ENCODE measurements around the gene AJM1. TPM values are rescaled to one million over a fixed set of nuclear protein-coding genes. Genes with fewer than 3 reads are reported as not detected.

The AJM1 gene
- total and polyA plus RNA-seq, 2 of the 8 experiments (the other 6 are each of a cell fraction or from before 2014, with no cell fraction given), result 0.12 to 0.97 TPM

- no peak overlapping the region for H3K4me2 ChIP-seq (ENCODE audit: insufficient read depth in 1 of 2, low read depth in 2 of 2, low read length in 2 of 2)
- H4K20me1 ChIP-seq (replicated peaks in 1 of 2; ENCODE audit: control insufficient read depth in 1 of 2, insufficient read depth in 2 of 2, low read length in 2 of 2), result peaks cover 7 to 12% of the 10 kb centered on the region in 2 experiments
- H3K18ac ChIP-seq (ENCODE audit: extremely low read depth, low read length), result no peak overlapping the region
- no peak overlapping the region for H4K5ac ChIP-seq (ENCODE audit: insufficient read length, low read depth, low read length)
- no peak overlapping the region for H2BK5ac ChIP-seq (ENCODE audit: low read depth, low read length)
- no peaks in the 10 kb centered on the region for H3K27me3 ChIP-seq (replicated peaks in 1 of 4; ENCODE audit: control insufficient read depth in 3 of 4, extremely low read depth in 1 of 4, insufficient read depth in 3 of 4, low read length in 3 of 4)
- no peak for TF ChIP-seq JUND (IDR thresholded peaks at IDR 0.05; ENCODE audit: low read length)
- TF ChIP-seq E2F6 (IDR thresholded peaks at IDR 0.05), result no peak
- TF ChIP-seq POLR2AphosphoS5 (IDR thresholded peaks at IDR 0.05; ENCODE audit: low read depth, low read length), result 0 out of 2 replicates have a peak, but pooled peaks have one; percentile 17
- no peak for TF ChIP-seq GTF2F1 (IDR thresholded peaks at IDR 0.05; ENCODE audit: borderline replicate concordance, low read depth, low read length)
- no peak for TF ChIP-seq KDM4A (IDR thresholded peaks at IDR 0.05; ENCODE audit: low read depth, low read length, severe bottlenecking)
- TF ChIP-seq FOSL1 (IDR thresholded peaks at IDR 0.05; ENCODE audit: insufficient read depth, low read depth, low read length), result no peak
- no peak for TF ChIP-seq ZNF274 (IDR thresholded peaks at IDR 0.05; ENCODE audit: borderline replicate concordance, extremely low read depth, low read length)
- TF ChIP-seq BACH1 (IDR thresholded peaks at IDR 0.05; ENCODE audit: low read length), result no peak
- no peak for TF ChIP-seq YY1 (IDR thresholded peaks at IDR 0.05; ENCODE audit: low read depth, low read length)
- H3K56ac ChIP-seq (replicated peaks; ENCODE audit: insufficient read length, low read depth, low read length), result no peak overlapping the region
- H3K79me1 ChIP-seq (ENCODE audit: low read depth, low read length), result no peaks in the 10 kb centered on the region; the same call in 1 of the 2 replicates
- H2BK120ac ChIP-seq (replicated peaks; ENCODE audit: low read depth, low read length), result no peak overlapping the region
- no peak overlapping the region for H3K9ac ChIP-seq (replicated peaks in 1 of 4; ENCODE audit: extremely low read depth in 1 of 4, low read depth in 3 of 4, low read length in 3 of 4)
- peak in 1 of 2 experiments; percentile 48 for DNase-seq (ENCODE audit: low read depth in 1 of 2, low spot score in 2 of 2)
- H3K23ac ChIP-seq (ENCODE audit: insufficient read length), result no peak overlapping the region
- H2BK12ac ChIP-seq (ENCODE audit: low read depth, low read length), result no peak overlapping the region
- H3K36me3 ChIP-seq (ENCODE audit: control insufficient read depth in 2 of 4, insufficient read depth in 4 of 4, low read length in 3 of 4), result peaks cover 0 to 7% (median 3%) of the 10 kb centered on the region in 4 experiments; a peak in 5 of 8 replicates
- 89% methylated on average over 29 of the region's 29 CpGs; no CpG with 5 or more reads in 1 of the 2 experiments for WGBS, 2 experiments (ENCODE audit: extremely low coverage in 1 of 2, insufficient coverage in 1 of 2, insufficient read length in 1 of 2, insufficient replicate concordance in 2 of 2, low coverage in 1 of 2, low lambda C conversion rate in 2 of 2, missing lambda C conversion rate in 1 of 2)
- no peak overlapping the region for H2AK5ac ChIP-seq (ENCODE audit: low read depth, low read length)
- ChIA-PET CTCF (ENCODE audit: partially characterized antibody) (interaction anchor here (1.2 to 1.8 kb wide), 2 partner anchors 10 kb away, joined by 3 to 6 read pairs; partner anchors contain the start of gene AJM1), POLR2A (ENCODE audit: partially characterized antibody) (interaction anchor here (0.8 to 16.2 kb wide), 5 partner anchors 9 to 34 kb away, joined by 4 to 248 read pairs (median 5); partner anchors contain the start of genes AJM1, EDF1 and TRAF2)
- peak overlapping the region; percentile 9 for H4K91ac ChIP-seq (replicated peaks; ENCODE audit: insufficient read length, low read length)
- no peak overlapping the region for H2BK15ac ChIP-seq (ENCODE audit: low read length)
- H4K8ac ChIP-seq (ENCODE audit: extremely low read depth, insufficient read depth, low read length), result 0 out of 2 replicates have a peak overlapping the region, but pooled peaks have one; percentile 25
- H3K79me2 ChIP-seq (ENCODE audit: control insufficient read depth in 1 of 2, insufficient read depth in 2 of 2, low read length in 2 of 2), result no peaks in the 10 kb centered on the region
- no peak overlapping the region for H2AFZ ChIP-seq (ENCODE audit: low read length)
- H2BK20ac ChIP-seq (ENCODE audit: low read length), result no peak overlapping the region
- no peaks in the 10 kb centered on the region for H3K9me3 ChIP-seq (ENCODE audit: insufficient read depth in 2 of 2, low read depth in 1 of 2, low read length in 1 of 2)
- FAIRE-seq, result no peak
- peaks cover 6% of the 10 kb centered on the region for H3K23me2 ChIP-seq (ENCODE audit: low read depth, low read length)
- H3K27ac ChIP-seq (ENCODE audit: low read depth, low read length), result no peak overlapping the region
- H3K14ac ChIP-seq (ENCODE audit: insufficient read length), result no peak overlapping the region
- H3K4me1 ChIP-seq (replicated peaks in 1 of 4; ENCODE audit: control insufficient read depth in 3 of 4, insufficient read depth in 4 of 4, low read length in 3 of 4), result peaks cover 0 to 10% (median 3%) of the 10 kb centered on the region in 4 experiments; a peak in 5 of 7 replicates
- no peak overlapping the region for H3K4ac ChIP-seq (replicated peaks; ENCODE audit: insufficient read length, low read depth, low read length)
- H3K4me3 ChIP-seq (ENCODE audit: extremely low read depth in 1 of 4, insufficient read depth in 2 of 4, low read depth in 3 of 4, low read length in 4 of 4), result no peak overlapping the region
Observed at GRCh38 chr9:136852664-136853595, 10.7 kb downstream of the AJM1 start.

All from H1 (cell line).